AG10803 (cell line): Measurements from ENCODE around the gene BORCS8.

Source experiments
- DNase-seq: peaks from one replicate; pipeline ENCODE4 v3.0.0; 2010; ENCODE audit warnings: low read depth
- H3K4me3 ChIP-seq: 2 replicates; pipeline ENCODE4 v1.5.1; 2011; ENCODE audit warnings: mild to moderate bottlenecking, low read length, control low read depth
- CTCF ChIP-seq: conservative IDR thresholded peaks from 2 replicates; pipeline ENCODE4 v1.5.1; 2011; ENCODE audit warnings: mild to moderate bottlenecking, low read length, control low read depth, inconsistent platforms

Gene BORCS8

GRCh38 chr19:19232261-19232721, 40.3 kb upstream of the BORCS8 start:
- no peak for TF ChIP-seq CTCF
- H3K4me3 ChIP-seq = no peak overlapping the region
- DNase-seq = no peak

- no peak for DNase-seq
- no peak overlapping the region for H3K4me3 ChIP-seq
- no peak for TF ChIP-seq CTCF
These were observed 39.0 kb upstream of the BORCS8 start for GRCh38 chr19:19230999-19231398.

GRCh38 chr19:19229701-19230100, 37.7 kb upstream of the BORCS8 start:
- no peak for TF ChIP-seq CTCF
- no peak for DNase-seq
- no peak overlapping the region for H3K4me3 ChIP-seq

GRCh38 chr19:19227217-19227616, 35.3 kb upstream of the BORCS8 start:
- no peak for TF ChIP-seq CTCF
- DNase-seq = no peak
- no peak overlapping the region for H3K4me3 ChIP-seq

GRCh38 chr19:19226663-19227062, 34.7 kb upstream of the BORCS8 start:
- DNase-seq = no peak
- TF ChIP-seq CTCF = no peak
- no peak overlapping the region for H3K4me3 ChIP-seq

GRCh38 chr19:19226204-19226603, 34.3 kb upstream of the BORCS8 start:
- no peak for DNase-seq
- TF ChIP-seq CTCF = no peak
- no peak overlapping the region for H3K4me3 ChIP-seq

GRCh38 chr19:19224852-19225494, 33.0 kb upstream of the BORCS8 start:
- peak overlapping the region; percentile 20; the same call in 1 of the 2 replicates for H3K4me3 ChIP-seq
- peak; percentile 47 for DNase-seq
- peak; percentile 46 for TF ChIP-seq CTCF
